HG03521 (cell line): ENCODE measurements around the gene MS4A2.
"Not testable (repeated sequence)": the region's sequence is repeated elsewhere in the genome, so short reads cannot be mapped to it uniquely, and the experiment has no call there.

Source experiments
- ATAC-seq: cut with Tn5 transposase; IDR thresholded peaks from one replicate; pipeline ENCODE4 v1.9.1; 2021; ENCODE audit warnings: mild to moderate bottlenecking, moderate library complexity; ENCODE audit not compliant: unreplicated experiment

MS4A2 gene

DNA sequence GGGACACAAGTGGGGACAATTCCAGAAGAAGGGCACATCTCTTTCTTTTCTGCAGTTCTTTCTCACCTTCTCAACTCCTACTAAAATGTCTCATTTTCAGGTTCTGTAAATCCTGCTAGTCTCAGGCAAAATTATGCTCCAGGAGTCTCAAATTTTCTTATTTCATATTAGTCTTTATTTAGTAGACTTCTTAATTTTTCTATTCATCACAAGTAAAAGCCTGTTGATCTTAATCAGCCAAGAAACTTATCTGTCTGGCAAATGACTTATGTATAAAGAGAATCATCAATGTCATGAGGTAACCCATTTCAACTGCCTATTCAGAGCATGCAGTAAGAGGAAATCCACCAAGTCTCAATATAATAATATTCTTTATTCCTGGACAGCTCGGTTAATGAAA lies at the start of gene MS4A2:
MS4A2 (plus strand) TSS at position 301 of the 400 bp plus-strand sequence. CDS start 102 bp downstream, outside the sequence.
- no peak for ATAC-seq

DNA sequence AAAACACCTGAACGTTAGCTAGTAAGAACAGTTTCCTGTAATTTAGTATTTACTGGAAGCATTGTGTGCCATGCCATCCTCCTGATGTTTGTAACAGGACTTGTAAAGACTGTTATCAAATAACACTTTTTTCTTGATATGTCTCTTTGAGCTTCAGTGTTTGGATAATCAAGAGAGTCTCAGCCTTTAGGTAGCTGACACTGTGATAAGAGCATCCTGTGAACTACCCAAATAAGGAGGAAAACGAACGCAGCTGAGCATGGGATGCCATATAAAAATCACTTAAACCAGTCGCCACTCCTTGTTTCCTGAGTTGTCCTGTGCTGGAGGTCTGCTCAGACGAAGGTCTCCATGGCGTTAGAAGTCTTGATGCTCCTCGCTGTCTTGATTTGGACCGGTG lies 48.4 kb upstream of the MS4A2 start, which contains the start of gene OOSP2:
OOSP2 (plus strand) TSS at position 301 of the 400 bp plus-strand sequence; CDS start at position 352, 51 bp downstream.
- no peak for ATAC-seq

DNA sequence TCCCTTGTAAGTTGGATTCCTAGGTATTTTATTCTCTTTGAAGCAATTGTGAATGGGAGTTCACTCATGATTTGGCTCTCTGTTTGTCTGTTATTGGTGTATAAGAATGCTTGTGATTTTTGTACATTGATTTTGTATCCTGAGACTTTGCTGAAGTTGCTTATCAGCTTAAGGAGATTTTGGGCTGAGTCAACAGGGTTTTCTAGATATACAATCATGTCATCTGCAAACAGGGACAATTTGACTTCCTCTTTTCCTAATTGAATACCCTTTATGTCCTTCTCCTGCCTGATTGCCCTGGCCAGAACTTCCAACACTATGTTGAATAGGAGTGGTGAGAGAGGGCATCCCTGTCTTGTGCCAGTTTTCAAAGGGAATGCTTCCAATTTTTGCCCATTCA lies 38.0 kb upstream of the MS4A2 start:
- ATAC-seq = not testable (repeated sequence)

DNA sequence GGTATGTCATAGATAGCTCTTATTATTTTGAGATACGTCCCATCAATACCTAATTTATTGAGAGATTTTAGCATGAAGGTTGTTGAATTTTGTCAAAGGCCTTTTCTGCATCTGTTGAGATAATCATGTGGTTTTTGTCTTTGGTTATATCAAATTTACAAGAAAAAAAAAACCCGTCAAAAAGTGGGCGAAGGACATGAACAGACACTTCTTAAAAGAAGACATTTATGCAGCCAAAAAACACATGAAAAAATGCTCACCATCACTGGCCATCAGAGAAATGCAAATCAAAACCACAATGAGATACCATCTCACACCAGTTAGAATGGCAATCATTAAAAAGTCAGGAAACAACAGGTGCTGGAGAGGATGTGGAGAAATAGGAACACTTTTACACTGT lies 37.6 kb upstream of the MS4A2 start:
- not testable (repeated sequence) for ATAC-seq

DNA sequence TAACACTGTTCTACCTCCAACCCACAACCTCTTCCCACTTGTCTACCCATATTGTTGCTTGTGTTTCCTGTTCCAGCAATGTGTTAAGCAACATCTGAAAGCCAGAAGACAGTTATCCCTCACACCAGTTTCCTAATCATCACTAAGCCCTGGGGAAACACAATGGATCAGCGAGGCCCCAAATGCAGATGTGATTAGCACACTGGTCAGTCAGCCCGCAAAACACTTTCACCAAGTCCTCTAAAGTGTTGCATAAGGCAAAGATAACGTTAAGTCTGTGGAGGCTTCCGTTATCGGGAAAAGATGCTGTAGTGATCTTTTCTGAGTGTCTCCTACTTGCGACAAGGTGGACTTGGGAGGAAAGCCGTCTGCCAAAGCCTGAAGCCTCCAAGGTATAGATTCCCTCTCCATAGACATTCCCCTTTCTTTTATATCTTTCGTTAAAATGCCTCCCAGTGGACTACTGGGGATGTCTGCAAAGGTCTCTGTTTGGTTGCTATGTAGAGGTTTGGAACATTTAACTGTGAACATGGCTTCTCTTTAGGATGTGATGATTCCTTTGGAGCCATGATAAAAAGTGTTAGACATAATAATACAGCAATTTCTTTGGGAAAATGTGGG lies 32.0 kb upstream of the MS4A2 start, which contains the start of gene MS4A3:
MS4A3 (plus strand) TSS at position 317 of the 621 bp plus-strand sequence. CDS start 4,496 bp downstream, outside the sequence.
- ATAC-seq = no peak

DNA sequence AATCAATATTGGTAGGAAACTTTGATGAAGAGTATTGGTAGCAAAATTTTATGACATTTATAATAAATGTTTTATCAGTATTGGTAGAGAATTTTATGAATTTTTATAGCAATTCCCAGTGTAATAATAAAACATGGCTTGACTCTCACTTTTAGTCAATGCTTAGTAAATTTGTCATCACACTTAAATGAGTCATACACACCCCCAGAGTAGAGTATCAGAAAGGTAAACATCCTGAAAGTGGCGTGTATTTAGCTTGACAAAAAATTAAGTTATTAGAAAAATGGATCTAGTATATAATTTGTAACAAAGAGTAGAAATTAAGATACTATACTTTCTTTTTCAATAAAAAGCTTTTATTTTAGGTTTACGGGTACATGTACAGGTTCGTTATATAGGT lies 29.4 kb upstream of the MS4A2 start:
- no peak for ATAC-seq

DNA sequence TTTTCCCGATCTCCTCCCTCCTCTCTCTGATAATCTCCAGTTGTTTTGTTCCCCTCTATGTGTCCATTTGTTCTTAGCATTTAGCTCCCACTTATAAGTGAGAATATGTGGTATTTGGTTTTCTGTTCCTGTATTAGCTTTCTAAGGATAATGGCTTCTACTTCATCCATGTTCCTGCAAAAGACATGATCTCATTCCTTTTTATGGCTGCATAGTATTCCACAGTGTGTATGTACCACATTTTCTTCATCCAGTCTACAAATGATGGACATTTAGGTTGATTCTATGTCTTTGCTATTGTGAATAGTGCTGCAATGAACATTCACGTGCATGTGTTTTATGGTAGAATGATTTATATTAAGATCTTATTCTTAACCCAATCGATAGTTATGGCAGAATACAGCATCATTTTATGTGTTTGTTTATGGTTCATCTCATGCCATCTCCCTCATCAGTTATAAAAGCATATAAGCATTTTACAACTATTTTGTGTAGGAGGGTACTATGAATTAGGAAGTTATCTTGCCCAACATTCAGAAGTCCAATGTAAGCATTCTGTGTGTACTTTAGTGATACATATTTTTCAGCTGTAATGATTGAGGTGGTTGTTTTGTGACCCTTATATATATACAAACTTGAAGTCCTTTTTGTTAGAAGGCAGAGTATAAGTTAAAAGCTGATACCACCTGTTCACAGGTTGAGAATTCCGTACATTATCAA lies 28.8 kb upstream of the MS4A2 start:
- ATAC-seq = no peak

DNA sequence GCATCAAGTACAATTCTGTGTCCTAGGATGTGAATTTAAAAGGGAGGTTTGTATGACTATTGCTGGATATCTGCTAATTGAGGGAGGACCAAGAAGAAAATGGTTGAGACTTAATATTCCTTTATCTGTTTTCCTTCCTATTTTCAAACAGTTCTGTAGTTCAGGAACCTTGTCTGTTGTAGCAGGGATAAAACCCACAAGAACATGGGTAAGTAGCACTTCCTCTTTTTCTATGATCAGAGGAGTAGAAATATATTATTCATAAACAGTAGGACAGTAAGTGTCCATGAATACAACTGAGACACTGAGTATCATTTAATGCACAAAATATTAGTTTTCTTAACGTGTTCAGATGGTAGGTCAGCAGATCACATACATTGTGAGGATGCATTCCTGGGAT lies 24.4 kb upstream of the MS4A2 start:
- ATAC-seq = no peak

DNA sequence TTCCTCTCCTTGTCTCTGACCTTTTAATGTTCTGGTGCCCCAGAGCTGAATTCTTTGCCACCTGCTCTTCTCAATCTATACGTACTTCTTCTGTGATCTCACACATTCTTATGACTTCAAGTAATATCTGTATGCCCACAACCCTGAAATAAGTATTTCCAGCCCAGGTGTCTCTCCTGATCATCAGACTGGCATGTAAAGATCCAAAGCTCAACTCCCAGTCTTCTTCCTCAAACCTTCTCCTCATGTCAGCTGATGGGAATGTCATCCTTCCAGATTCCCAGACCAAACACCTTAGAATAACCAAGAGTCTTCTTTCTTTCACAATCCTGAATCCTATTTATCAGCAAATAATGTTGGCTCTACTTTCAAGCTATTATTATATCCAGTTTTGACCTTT lies 22.7 kb upstream of the MS4A2 start:
- ATAC-seq = no peak

DNA sequence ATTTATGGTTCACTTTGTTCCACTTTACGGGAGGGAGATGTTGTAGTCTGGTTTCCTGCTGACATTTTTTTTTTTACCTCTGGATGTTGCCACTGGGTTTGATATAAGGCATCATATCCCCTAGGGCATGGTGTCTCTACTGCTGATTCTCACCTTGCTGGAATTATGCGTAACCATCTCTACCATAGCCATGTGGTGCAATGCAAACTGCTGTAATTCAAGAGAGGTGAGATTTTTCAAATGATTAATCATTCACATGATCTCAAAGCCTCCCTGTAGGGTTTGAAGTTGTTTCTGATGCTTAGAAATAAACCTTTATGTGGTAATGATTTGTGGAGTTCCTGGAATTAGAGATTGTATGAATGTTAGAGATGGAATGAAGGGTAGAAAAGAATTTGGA lies 19.0 kb upstream of the MS4A2 start:
- no peak for ATAC-seq

DNA sequence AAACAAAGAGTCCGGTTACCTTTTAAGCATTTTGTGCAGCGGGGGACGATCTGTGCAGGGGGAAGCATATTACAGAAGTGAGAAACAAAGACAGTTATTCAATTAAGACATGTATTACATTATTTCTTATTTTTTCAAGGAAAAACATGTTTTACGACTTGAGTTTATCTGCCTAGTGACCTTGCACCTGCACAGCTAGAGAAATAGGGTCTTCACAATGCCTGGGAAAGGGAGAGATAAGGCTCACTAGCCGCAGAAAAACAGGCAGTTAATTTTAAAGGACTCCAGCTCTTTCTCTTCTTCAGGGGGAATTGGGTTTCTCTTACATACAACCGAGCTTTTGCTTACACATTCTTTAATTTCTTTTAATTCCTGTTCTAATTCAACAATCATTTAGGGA lies 16.8 kb upstream of the MS4A2 start:
- not testable (repeated sequence) for ATAC-seq

DNA sequence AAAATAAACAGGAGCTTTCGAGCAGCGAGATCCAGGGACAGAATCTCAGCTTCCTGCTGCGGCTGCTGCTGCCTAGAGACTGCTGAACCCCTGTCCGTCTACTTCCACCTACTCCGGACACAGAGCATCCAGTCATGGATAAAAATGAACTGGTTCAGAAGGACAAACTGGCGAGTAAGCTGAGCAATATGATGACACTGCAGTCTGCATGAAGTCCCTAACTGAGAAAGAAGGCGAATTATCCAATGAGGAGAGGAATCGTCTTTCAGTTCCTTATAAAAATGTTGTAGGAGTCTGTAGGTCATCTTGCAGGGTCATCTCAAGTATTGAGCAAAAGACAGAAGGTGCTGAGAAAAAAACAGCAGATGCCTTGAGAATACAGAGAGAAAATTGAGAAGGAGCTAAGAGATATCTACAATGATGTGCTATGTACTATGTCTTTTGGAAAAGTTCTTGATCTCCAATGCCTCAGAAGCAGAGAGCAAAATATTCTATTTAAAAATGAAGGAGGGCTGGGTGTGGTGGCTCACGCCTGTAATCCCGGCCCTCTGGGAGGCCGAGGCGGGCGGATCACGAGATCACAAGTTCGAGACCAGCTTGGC lies 11.1 kb upstream of the MS4A2 start:
- no peak for ATAC-seq

DNA sequence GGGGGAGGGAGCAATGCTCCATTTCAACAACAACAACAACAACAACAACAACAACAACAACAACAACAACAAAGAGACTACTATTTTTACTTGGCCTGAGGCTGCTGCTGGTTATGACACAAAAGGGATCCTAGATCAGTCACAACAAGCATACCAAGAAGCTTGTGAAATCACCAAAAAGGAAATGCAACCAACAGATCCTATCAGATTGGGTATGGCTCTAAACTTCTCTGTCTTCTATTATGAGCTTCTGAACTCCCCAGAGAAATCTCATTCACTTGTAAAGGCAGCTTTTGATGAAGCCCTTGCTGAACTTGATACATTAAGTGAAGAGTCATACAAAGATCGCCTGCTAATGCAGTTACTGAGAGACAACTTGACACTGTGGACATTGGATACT lies 10.5 kb upstream of the MS4A2 start:
- ATAC-seq = no peak

DNA sequence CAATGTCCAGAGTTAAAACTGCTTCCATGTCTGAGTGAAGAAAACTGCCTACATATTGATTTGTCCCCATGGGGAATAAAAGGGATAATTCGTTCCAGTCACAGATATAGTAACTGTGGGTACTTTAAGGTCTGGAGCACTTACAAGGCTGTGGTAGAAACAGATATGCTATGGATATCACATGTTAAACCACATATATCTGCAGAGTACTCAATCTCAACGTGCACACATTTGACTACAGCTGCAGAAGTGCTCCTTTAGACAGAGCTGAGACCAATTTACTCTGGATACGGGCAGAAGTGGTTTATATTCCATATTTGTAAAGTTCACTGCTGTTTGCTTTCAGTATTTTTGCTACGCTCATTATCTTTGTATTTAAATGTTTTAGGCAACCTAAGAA lies 9.7 kb upstream of the MS4A2 start:
- no peak for ATAC-seq

DNA sequence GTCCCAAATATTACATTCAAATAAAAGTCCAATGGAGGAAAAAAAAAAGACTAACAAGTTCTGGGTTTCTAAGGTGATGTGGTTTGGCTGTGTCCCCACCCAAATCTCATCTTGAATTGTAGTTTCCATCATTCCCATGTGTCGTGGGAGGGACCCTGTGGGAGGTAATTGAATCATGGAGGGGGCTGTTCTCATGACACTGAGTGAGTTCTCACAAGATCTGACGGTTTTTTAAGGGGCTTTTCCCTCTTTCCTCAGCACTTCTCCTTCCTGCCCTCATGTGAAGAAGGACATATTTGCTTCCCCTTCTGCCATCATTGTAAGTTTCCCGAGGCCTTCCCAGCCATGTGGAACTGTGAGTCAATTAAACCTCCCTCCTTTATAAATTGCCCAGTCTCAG lies 7.9 kb upstream of the MS4A2 start:
- ATAC-seq = no peak

DNA sequence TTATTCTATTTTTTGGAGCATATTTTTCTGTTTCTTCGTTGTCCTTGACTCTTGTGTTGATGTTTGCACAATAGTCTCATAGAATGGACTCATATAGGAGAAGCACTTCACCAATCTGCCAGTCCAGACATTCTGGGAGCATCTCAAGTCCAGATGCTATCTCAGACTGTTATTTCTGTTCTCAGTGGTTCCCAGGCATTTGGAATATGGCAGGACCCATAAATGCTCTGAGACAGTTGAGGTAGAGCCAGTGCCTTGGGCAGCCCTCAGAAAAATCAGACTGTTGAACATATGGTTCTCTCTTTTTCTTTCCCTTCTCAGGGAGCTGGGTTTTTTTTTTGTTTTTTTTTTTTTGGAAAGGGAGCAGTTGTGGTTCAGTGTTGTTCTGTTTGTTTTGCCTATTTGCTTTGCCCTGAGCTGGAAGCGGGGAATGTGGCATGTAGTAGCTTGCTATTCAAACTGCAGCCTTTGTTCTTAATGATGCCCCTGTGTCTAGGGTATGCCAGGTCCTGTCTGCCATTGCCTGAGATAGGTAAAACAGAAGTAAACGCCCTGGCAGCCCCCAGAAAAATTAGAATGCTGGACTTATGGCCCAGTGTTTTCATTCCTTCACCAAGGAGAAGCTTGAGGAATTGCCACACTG lies 3.7 kb upstream of the MS4A2 start:
- no peak for ATAC-seq

DNA sequence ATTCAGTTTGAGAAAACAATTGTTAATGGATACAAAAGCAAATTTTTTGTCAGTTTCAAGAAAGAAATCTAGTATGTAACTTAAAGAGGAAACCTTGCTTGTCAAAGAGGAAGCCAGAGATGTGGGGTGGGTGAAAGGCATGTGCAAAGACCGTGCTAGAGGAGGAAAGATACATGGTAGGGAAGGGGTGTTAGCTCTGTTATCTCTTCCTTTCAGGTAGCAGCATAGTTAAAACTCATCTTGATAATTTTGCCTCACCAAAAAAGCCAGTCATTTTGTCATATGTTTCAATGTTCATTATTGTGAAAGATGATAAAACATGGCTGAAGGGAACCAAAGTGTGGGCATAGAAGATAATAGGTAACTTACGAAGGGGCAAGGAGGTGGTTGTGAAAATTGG lies 2.6 kb upstream of the MS4A2 start:
- ATAC-seq = no peak

DNA sequence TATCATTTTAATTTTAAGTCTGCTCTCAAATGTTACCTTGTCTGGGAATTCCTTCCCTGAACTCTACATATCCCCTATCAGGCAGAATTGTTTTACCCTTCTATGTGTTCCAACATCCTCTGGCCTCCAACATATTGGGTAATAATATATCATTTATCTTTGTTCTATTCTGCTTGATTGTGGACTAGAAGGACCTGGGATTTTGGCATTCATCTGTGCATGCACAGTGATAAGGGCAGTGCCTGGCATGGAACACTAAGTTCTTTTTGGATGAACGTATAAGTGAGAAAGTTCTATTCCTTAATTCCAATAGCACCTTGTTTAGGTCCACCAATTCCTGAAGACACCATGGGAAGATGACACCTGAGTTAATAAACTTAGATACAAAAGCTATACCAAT lies 1.2 kb upstream of the MS4A2 start:
- ATAC-seq = no peak

DNA sequence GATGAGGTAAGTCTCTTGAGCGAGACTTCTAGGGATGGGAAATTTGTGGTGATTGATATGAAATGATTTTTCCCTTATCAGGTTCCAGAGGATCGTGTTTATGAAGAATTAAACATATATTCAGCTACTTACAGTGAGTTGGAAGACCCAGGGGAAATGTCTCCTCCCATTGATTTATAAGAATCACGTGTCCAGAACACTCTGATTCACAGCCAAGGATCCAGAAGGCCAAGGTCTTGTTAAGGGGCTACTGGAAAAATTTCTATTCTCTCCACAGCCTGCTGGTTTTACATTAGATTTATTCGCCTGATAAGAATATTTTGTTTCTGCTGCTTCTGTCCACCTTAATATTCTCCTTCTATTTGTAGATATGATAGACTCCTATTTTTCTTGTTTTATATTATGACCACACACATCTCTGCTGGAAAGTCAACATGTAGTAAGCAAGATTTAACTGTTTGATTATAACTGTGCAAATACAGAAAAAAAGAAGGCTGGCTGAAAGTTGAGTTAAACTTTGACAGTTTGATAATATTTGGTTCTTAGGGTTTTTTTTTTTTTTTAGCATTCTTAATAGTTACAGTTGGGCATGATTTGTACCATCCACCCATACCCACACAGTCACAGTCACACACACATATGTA lies 7.1 kb downstream of the MS4A2 start:
- no peak for ATAC-seq

DNA sequence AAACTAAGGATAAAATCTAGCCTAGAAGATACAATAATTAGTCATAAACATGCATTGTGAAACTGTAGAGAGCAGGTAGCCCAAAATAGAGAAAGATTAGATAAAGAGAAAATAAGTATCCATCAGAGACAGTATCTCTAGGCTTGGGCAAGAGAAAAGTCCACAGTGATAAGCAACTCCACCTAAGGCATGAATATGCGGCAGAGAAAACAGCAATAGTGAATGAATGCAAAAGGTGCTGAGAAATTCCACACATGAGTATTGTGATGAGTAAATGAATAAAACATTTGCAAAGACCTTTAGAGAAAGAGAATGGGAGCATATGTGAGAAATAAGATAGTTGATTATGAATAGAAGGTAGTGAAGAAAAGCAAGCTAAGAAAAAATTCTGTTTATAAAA lies 8.7 kb downstream of the MS4A2 start:
- no peak for ATAC-seq

DNA sequence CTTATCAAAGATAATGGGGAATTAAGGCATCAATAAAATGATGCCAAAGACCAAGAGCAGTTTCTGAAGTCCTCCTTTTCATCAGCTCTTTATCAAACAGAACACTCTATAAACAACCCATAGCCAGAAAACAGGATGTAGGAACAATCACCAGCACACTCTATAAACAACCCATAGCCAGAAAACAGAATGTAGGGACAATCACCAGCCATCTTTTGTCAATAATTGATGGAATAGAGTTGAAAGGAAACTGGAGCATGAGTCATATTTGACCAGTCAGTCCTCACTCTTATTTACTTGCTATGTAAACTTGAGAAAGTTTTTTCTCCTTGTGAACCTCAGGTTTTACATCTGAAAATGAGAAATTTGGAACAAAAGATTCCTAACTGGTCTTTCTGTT lies 10.0 kb downstream of the MS4A2 start:
- no peak for ATAC-seq
